ENCODE data around the gene SPP1.

DNA sequence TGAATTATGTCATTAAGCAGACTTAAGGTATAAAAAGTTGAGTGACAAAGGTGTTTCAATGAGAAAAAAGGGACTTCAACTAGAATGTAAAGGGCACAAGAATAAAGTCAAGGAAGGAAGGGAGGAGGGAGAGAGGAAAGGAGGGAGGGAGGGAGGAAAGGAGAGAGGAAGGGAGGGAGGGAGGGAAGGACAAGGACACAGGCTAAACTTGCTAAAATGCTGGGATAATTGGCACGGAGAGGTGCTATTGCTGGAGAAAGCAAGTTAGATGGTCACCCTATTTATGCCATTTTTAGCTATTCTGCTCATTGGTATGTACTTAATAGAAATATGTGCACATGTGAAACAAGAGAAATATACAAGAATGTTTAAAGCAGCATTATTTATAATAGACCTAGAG, 44.9 kb upstream of the SPP1 start:
- TF ChIP-seq, protein P1, sequence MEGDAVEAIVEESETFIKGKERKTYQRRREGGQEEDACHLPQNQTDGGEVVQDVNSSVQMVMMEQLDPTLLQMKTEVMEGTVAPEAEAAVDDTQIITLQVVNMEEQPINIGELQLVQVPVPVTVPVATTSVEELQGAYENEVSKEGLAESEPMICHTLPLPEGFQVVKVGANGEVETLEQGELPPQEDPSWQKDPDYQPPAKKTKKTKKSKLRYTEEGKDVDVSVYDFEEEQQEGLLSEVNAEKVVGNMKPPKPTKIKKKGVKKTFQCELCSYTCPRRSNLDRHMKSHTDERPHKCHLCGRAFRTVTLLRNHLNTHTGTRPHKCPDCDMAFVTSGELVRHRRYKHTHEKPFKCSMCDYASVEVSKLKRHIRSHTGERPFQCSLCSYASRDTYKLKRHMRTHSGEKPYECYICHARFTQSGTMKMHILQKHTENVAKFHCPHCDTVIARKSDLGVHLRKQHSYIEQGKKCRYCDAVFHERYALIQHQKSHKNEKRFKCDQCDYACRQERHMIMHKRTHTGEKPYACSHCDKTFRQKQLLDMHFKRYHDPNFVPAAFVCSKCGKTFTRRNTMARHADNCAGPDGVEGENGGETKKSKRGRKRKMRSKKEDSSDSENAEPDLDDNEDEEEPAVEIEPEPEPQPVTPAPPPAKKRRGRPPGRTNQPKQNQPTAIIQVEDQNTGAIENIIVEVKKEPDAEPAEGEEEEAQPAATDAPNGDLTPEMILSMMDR (IDR thresholded peaks at IDR 0.05; ENCODE audit: low read depth, low read length, poor library complexity, severe bottlenecking): no peak
- no peak for TF ChIP-seq EZH2phosphoT487 (IDR thresholded peaks at IDR 0.05; ENCODE audit: borderline replicate concordance, low read length)
